Osteoblast (primary cell): ENCODE measurements around the gene FNBP1L. TPM values are rescaled to one million over a fixed set of nuclear protein-coding genes. Genes with fewer than 3 reads are reported as not detected.
"Not testable (repeated sequence)": the region's sequence is repeated elsewhere in the genome, so short reads cannot be mapped to it uniquely, and the experiment has no call there.

Experiments
- DNase-seq: peaks from one replicate; pipeline ENCODE4 v3.0.0; 2011; ENCODE audit warnings: low spot score, mixed read lengths; ENCODE audit not compliant: insufficient read length; ENCODE audit errors: missing footprints
- H2AFZ ChIP-seq: 2 replicates; pipeline ENCODE4 v1.6.0; 2011; ENCODE audit warnings: mild to moderate bottlenecking, low read length
- H3K27ac ChIP-seq: 2 replicates; pipeline ENCODE4 v1.5.1; 2011; ENCODE audit warnings: mild to moderate bottlenecking, low read depth, low read length, moderate library complexity
- H3K27me3 ChIP-seq: 2 replicates; pipeline ENCODE4 v1.6.0; 2012; ENCODE audit warnings: mild to moderate bottlenecking, control low read depth, inconsistent platforms, low read length, moderate library complexity; ENCODE audit not compliant: insufficient read depth
- H3K36me3 ChIP-seq: 2 replicates; pipeline ENCODE4 v1.5.1; 2011; ENCODE audit warnings: mild to moderate bottlenecking, low read length, control low read depth, moderate library complexity; ENCODE audit not compliant: insufficient read depth
- H3K4me1 ChIP-seq: 2 replicates; pipeline ENCODE4 v1.5.1; 2011; ENCODE audit warnings: mild to moderate bottlenecking, low read length, control low read depth, moderate library complexity; ENCODE audit not compliant: insufficient read depth
- H3K4me2 ChIP-seq: 2 replicates; pipeline ENCODE4 v1.6.0; 2011; ENCODE audit warnings: mild to moderate bottlenecking, low read length; ENCODE audit not compliant: insufficient read depth
- H3K4me3 ChIP-seq: fragments of 200-600 bp; sonication (generic); 3 replicates; pipeline ENCODE4 v1.5.1; 2012; ENCODE audit warnings: mild to moderate bottlenecking, low read length, inconsistent platforms; ENCODE audit not compliant: insufficient read depth
- H3K79me2 ChIP-seq: 2 replicates; pipeline ENCODE4 v1.6.0; 2012; ENCODE audit warnings: mild to moderate bottlenecking, low read length, control low read depth, inconsistent platforms; ENCODE audit not compliant: insufficient read depth
- H3K9me3 ChIP-seq: 2 replicates; pipeline ENCODE4 v1.5.1; 2011; ENCODE audit warnings: low read depth, low read length, control low read depth
- H4K20me1 ChIP-seq: 2 replicates; pipeline ENCODE4 v1.6.0; 2012; ENCODE audit warnings: mild to moderate bottlenecking, low read length, control low read depth; ENCODE audit not compliant: insufficient read depth
- CTCF ChIP-seq: IDR thresholded peaks from 2 replicates; pipeline ENCODE4 v1.5.1; 2011; ENCODE audit warnings: mild to moderate bottlenecking, low read depth, low read length, moderate library complexity; ENCODE audit errors: extremely low read depth
- total RNA-seq: library from RNA; depleted of rRNA; stranded (reverse); fragments of >200 nt; gene quantifications from 2 replicates; pipeline ENCODE4 v1.2.3, GENCODE V29; 2012

Gene FNBP1L
- total RNA-seq, 1 donor: 8.7 TPM

- no peak for TF ChIP-seq CTCF
Measured at GRCh38 chr1:93546162-93546863, 98.4 kb downstream of the FNBP1L start.

GRCh38 chr1:93549131-93549530 is 101.2 kb downstream of the FNBP1L start:
- no peak overlapping the region for H3K27ac ChIP-seq
- no peak for TF ChIP-seq CTCF

More at GRCh38 chr1:93546162-93546863, 98.4 kb downstream of the FNBP1L start:
- Histone ChIP-seq H3K9me3 (no peaks in the 10 kb centered on the region), H3K27ac (no peak overlapping the region), H3K27me3 (no peaks in the 10 kb centered on the region), H3K79me2 (no peaks in the 10 kb centered on the region), H2AFZ (no peak overlapping the region), H3K4me3 (no peak overlapping the region), H3K36me3 (no peaks in the 10 kb centered on the region), H3K4me2 (no peak overlapping the region), H4K20me1 (no peaks in the 10 kb centered on the region), H3K4me1 (no peaks in the 10 kb centered on the region)
- DNase-seq: no peak

GRCh38 chr1:93549811-93550210 is 101.9 kb downstream of the FNBP1L start:
- Histone ChIP-seq H2AFZ (no peak overlapping the region), H3K27me3 (no peaks in the 10 kb centered on the region), H3K79me2 (no peaks in the 10 kb centered on the region), H3K4me3 (no peak overlapping the region), H3K4me1 (peaks cover 19% of the 10 kb centered on the region), H3K4me2 (no peak overlapping the region), H4K20me1 (no peaks in the 10 kb centered on the region), H3K27ac (no peak overlapping the region), H3K36me3 (no peaks in the 10 kb centered on the region), H3K9me3 (no peaks in the 10 kb centered on the region)
- TF ChIP-seq CTCF: no peak
- no peak for DNase-seq

More at GRCh38 chr1:93549131-93549530, 101.2 kb downstream of the FNBP1L start:
- no peak overlapping the region for H2AFZ ChIP-seq
- H3K4me3 ChIP-seq: no peak overlapping the region
- H3K36me3 ChIP-seq: no peaks in the 10 kb centered on the region
- no peaks in the 10 kb centered on the region for H4K20me1 ChIP-seq
- no peak overlapping the region for H3K4me2 ChIP-seq
- H3K9me3 ChIP-seq: no peaks in the 10 kb centered on the region
- DNase-seq: no peak
- H3K4me1 ChIP-seq: peaks cover 19% of the 10 kb centered on the region
- no peaks in the 10 kb centered on the region for H3K79me2 ChIP-seq
- no peaks in the 10 kb centered on the region for H3K27me3 ChIP-seq

GRCh38 chr1:93552741-93553455 is 105.0 kb downstream of the FNBP1L start:
- DNase-seq: peak; percentile 62
- Histone ChIP-seq H3K27me3 (no peaks in the 10 kb centered on the region), H3K36me3 (no peaks in the 10 kb centered on the region), H3K9me3 (no peaks in the 10 kb centered on the region), H3K27ac (peak overlapping the region; percentile 12), H3K4me2 (peak overlapping the region; percentile 60), H3K4me3 (no peak overlapping the region), H2AFZ (no peak overlapping the region), H4K20me1 (no peaks in the 10 kb centered on the region), H3K79me2 (no peaks in the 10 kb centered on the region), H3K4me1 (peaks cover 19% of the 10 kb centered on the region)
- TF ChIP-seq CTCF: no peak

GRCh38 chr1:93553886-93554490 is 106.1 kb downstream of the FNBP1L start:
- DNase-seq, H3K27ac ChIP-seq: not testable (repeated sequence)

More at GRCh38 chr1:93553886-93554490, 106.1 kb downstream of the FNBP1L start:
- H2AFZ ChIP-seq, H3K4me2 ChIP-seq, H3K79me2 ChIP-seq, H3K4me3 ChIP-seq, H3K36me3 ChIP-seq, H3K9me3 ChIP-seq, H3K27me3 ChIP-seq, H4K20me1 ChIP-seq: not testable (repeated sequence)
- H3K4me1 ChIP-seq: peaks cover 19% of the 10 kb centered on the region
